DND-41 (cell line): ENCODE measurements around the gene RNU1-3.
"Not testable (repeated sequence)": the region's sequence is repeated elsewhere in the genome, so short reads cannot be mapped to it uniquely, and the experiment has no call there.

Experiments
- CTCF ChIP-seq: IDR thresholded peaks from 2 replicates; pipeline ENCODE4 v1.5.1; 2012; ENCODE audit warnings: borderline replicate concordance, low read length, moderate library complexity, mild to moderate bottlenecking; ENCODE audit not compliant: poor library complexity, severe bottlenecking; ENCODE audit errors: extremely low read depth
- EZH2 ChIP-seq: IDR thresholded peaks from 3 replicates; pipeline ENCODE4 v1.6.1; 2012; ENCODE audit warnings: borderline replicate concordance, low read depth, mild to moderate bottlenecking, moderate library complexity, low read length, inconsistent platforms; ENCODE audit not compliant: severe bottlenecking

GRCh38 chr1:16692283-16692682, 25.5 kb upstream of the RNU1-3 start:
- not testable (repeated sequence) for TF ChIP-seq CTCF, EZH2
